OCI-M2 (cell line): ENCODE measurements around the gene LACC1.

Experiments used
- DNase-seq: peaks from one replicate; lab custom pipeline; 2025; ENCODE audit not compliant: unreplicated experiment; lab: John Stamatoyannopoulos, UW

LACC1 gene

GRCh38 chr13:43883631-43884030, 3.9 kb downstream of the LACC1 start:
- DNase-seq, result no peak

GRCh38 chr13:43884222-43884621, 4.5 kb downstream of the LACC1 start:
- DNase-seq, result no peak

- no peak for DNase-seq
These were observed 14.7 kb downstream of the LACC1 start for GRCh38 chr13:43894438-43894837.

- DNase-seq, result no peak
These were observed 16.2 kb downstream of the LACC1 start for GRCh38 chr13:43895940-43896339.

GRCh38 chr13:43905435-43906031, 25.8 kb downstream of the LACC1 start:
- DNase-seq, result peak; percentile 14

GRCh38 chr13:43908156-43909126, 28.7 kb downstream of the LACC1 start:
- no peak for DNase-seq

- no peak for DNase-seq
These were observed 31.2 kb downstream of the LACC1 start for GRCh38 chr13:43910856-43911255.

GRCh38 chr13:43911278-43911677, 31.6 kb downstream of the LACC1 start:
- DNase-seq, result no peak

GRCh38 chr13:43911871-43912270, 32.2 kb downstream of the LACC1 start:
- no peak for DNase-seq

- DNase-seq, result no peak
These were observed 35.7 kb downstream of the LACC1 start for GRCh38 chr13:43915451-43915850.

- no peak for DNase-seq
These were observed 37.1 kb downstream of the LACC1 start for GRCh38 chr13:43916828-43917227.

- no peak for DNase-seq
These were observed 38.9 kb downstream of the LACC1 start for GRCh38 chr13:43918636-43919035.

- DNase-seq, result no peak
These were observed 41.4 kb downstream of the LACC1 start for GRCh38 chr13:43920965-43921674.

- DNase-seq, result no peak
These were observed 45.0 kb downstream of the LACC1 start for GRCh38 chr13:43924549-43925245.

GRCh38 chr13:43929947-43930346, 50.2 kb downstream of the LACC1 start:
- DNase-seq, result no peak

- no peak for DNase-seq
These were observed 53.7 kb downstream of the LACC1 start for GRCh38 chr13:43933378-43933777.

- no peak for DNase-seq
These were observed 54.6 kb downstream of the LACC1 start for GRCh38 chr13:43934273-43934672.

- DNase-seq, result no peak
These were observed 56.2 kb downstream of the LACC1 start for GRCh38 chr13:43935878-43936277.

- no peak for DNase-seq
These were observed 56.9 kb downstream of the LACC1 start for GRCh38 chr13:43936647-43937046.

GRCh38 chr13:43937839-43938238, 58.1 kb downstream of the LACC1 start:
- DNase-seq, result no peak

- no peak for DNase-seq
These were observed 58.7 kb downstream of the LACC1 start for GRCh38 chr13:43938449-43938848.
